Skin of body (tissue), 2 donors: ENCODE measurements around the gene FILIP1. TPM values are rescaled to one million over a fixed set of nuclear protein-coding genes. Genes with fewer than 3 reads are reported as not detected.
"Not testable (repeated sequence)": the region's sequence is repeated elsewhere in the genome, so short reads cannot be mapped to it uniquely, and the experiment has no call there.

ENCODE experiments used
- DNase-seq: peaks from one replicate; lab custom pipeline; 2025; lab: John Stamatoyannopoulos, UW
- total RNA-seq: library from RNA; depleted of rRNA; stranded (reverse); fragments of >200 nt; gene quantifications from one replicate; pipeline ENCODE4 v1.2.3, GENCODE V29; 2014

FILIP1 gene
- total RNA-seq, 1 donor from 2014 or later: 7.9 TPM

GRCh38 chr6:75421316-75422023, 72.1 kb downstream of the FILIP1 start:
- no peak for DNase-seq

- no peak for DNase-seq
These were observed 73.6 kb downstream of the FILIP1 start for GRCh38 chr6:75419980-75420379.

- no peak for DNase-seq
These were observed 74.2 kb downstream of the FILIP1 start for GRCh38 chr6:75419416-75419815.

GRCh38 chr6:75418233-75418632, 75.4 kb downstream of the FILIP1 start:
- DNase-seq: no peak

GRCh38 chr6:75416443-75416842, 77.2 kb downstream of the FILIP1 start:
- no peak for DNase-seq

- DNase-seq: no peak
These were observed 77.8 kb downstream of the FILIP1 start for GRCh38 chr6:75415804-75416203.

- no peak for DNase-seq
These were observed 79.1 kb downstream of the FILIP1 start for GRCh38 chr6:75414445-75415021.

- DNase-seq: no peak
These were observed 80.5 kb downstream of the FILIP1 start for GRCh38 chr6:75412969-75413662.

- DNase-seq: not testable (repeated sequence)
These were observed 83.0 kb downstream of the FILIP1 start for GRCh38 chr6:75410564-75410963.

- no peak for DNase-seq
These were observed 83.7 kb downstream of the FILIP1 start for GRCh38 chr6:75409928-75410327.

GRCh38 chr6:75409286-75409685, 84.3 kb downstream of the FILIP1 start:
- DNase-seq: no peak

- DNase-seq: no peak
These were observed 90.0 kb downstream of the FILIP1 start for GRCh38 chr6:75403563-75404080.

GRCh38 chr6:75402296-75402695, 91.3 kb downstream of the FILIP1 start:
- DNase-seq: peak; percentile 10

- no peak for DNase-seq
These were observed 95.7 kb downstream of the FILIP1 start for GRCh38 chr6:75397656-75398465.

- no peak for DNase-seq
These were observed 96.4 kb downstream of the FILIP1 start for GRCh38 chr6:75397171-75397570.

- DNase-seq: no peak
These were observed 97.4 kb downstream of the FILIP1 start for GRCh38 chr6:75396005-75396800.

GRCh38 chr6:75393806-75394205, 99.8 kb downstream of the FILIP1 start:
- no peak for DNase-seq

GRCh38 chr6:75391276-75391675, 102.3 kb downstream of the FILIP1 start:
- no peak for DNase-seq

- DNase-seq: no peak
These were observed 107.4 kb downstream of the FILIP1 start for GRCh38 chr6:75386050-75386770.

GRCh38 chr6:75384116-75384515, 109.5 kb downstream of the FILIP1 start:
- DNase-seq: no peak
